Measurements from ENCODE around the gene APOBEC3C. TPM values are rescaled to one million over a fixed set of nuclear protein-coding genes. Genes with fewer than 3 reads are reported as not detected.
"Not testable (repeated sequence)": the region's sequence is repeated elsewhere in the genome, so short reads cannot be mapped to it uniquely, and the experiment has no call there.

Gene APOBEC3C
- polyA plus RNA-seq, 3 donors from 2014 or later: 242 to 468 (median 346) TPM

- peak overlapping the region in 1 of 6 donors; percentile 45 for H3K27ac Mint-ChIP-seq
Observed at GRCh38 chr22:38989466-38989865, 24.6 kb upstream of the APOBEC3C start.

GRCh38 chr22:38992871-38993371 is 21.1 kb upstream of the APOBEC3C start:
- not testable (repeated sequence) for DNase-seq; H3K9me3 Mint-ChIP-seq; H3K27me3 Mint-ChIP-seq (ENCODE audit: low read depth in 3 of 3); H3K36me3 Mint-ChIP-seq; H3K4me3 Mint-ChIP-seq
- Mint-ChIP-seq H3K27ac (peak overlapping the region in 1 of 6 donors; percentile 66), H3K4me1 (peaks cover 9 to 11% of the 10 kb centered on the region in 2 donors)

More at GRCh38 chr22:38989466-38989865, 24.6 kb upstream of the APOBEC3C start:
- Mint-ChIP-seq H3K27me3 (ENCODE audit: low read depth in 3 of 3) (peaks cover 0 to 4% (median 2%) of the 10 kb centered on the region in 3 donors), H3K9me3 (no peaks in the 10 kb centered on the region), H3K36me3 (no peaks in the 10 kb centered on the region), H3K4me1 (peaks cover 15 to 16% of the 10 kb centered on the region in 2 donors), H3K4me3 (peak overlapping the region in 1 of 5 donors; percentile 20)
- no peak for DNase-seq

- H3K9me3 Mint-ChIP-seq: peaks cover 0 to 7% (median 3%) of the 10 kb centered on the region in 6 donors
- peaks cover 0 to 4% (median 0%) of the 10 kb centered on the region in 3 donors for H3K36me3 Mint-ChIP-seq
- no peak overlapping the region for H3K4me3 Mint-ChIP-seq
- peaks cover 2 to 6% (median 3%) of the 10 kb centered on the region in 3 donors for H3K27me3 Mint-ChIP-seq (ENCODE audit: low read depth in 3 of 3)
- peaks cover 0 to 3% of the 10 kb centered on the region in 2 donors for H3K4me1 Mint-ChIP-seq
- no peak overlapping the region for H3K27ac Mint-ChIP-seq
- no peak for DNase-seq
Observed at GRCh38 chr22:38996105-38996504, 18.0 kb upstream of the APOBEC3C start.

- Mint-ChIP-seq H3K27me3 (ENCODE audit: low read depth in 3 of 3) (peaks cover 2 to 6% (median 3%) of the 10 kb centered on the region in 3 donors), H3K27ac (no peak overlapping the region), H3K9me3 (peaks cover 0 to 7% (median 3%) of the 10 kb centered on the region in 6 donors), H3K4me3 (no peak overlapping the region), H3K4me1 (peaks cover 0 to 5% of the 10 kb centered on the region in 2 donors), H3K36me3 (peaks cover 0 to 4% (median 0%) of the 10 kb centered on the region in 3 donors)
- no peak for DNase-seq
Observed at GRCh38 chr22:38997518-38997917, 16.5 kb upstream of the APOBEC3C start.

- Mint-ChIP-seq H3K36me3 (peaks cover 0 to 4% (median 0%) of the 10 kb centered on the region in 3 donors), H3K4me3 (peak overlapping the region in 4 of 5 donors; percentile 6 to 54 (median 26)), H3K4me1 (peaks cover 14 to 20% of the 10 kb centered on the region in 2 donors), H3K9me3 (peaks cover 0 to 4% (median under 1%) of the 10 kb centered on the region in 6 donors), H3K27me3 (ENCODE audit: low read depth in 3 of 3) (peaks cover 0 to 4% (median 3%) of the 10 kb centered on the region in 3 donors), H3K27ac (peak overlapping the region; percentile 66 to 88 (median 72))
- peak; percentile 81 to 84 (median 84) for DNase-seq
Observed at GRCh38 chr22:39003165-39003638, 10.9 kb upstream of the APOBEC3C start.

GRCh38 chr22:39007177-39007576 is 6.9 kb upstream of the APOBEC3C start:
- Mint-ChIP-seq H3K27me3 (ENCODE audit: low read depth in 3 of 3) (peaks cover 0 to 6% (median 2%) of the 10 kb centered on the region in 3 donors), H3K27ac (no peak overlapping the region), H3K4me1 (peaks cover 18 to 20% of the 10 kb centered on the region in 2 donors), H3K9me3 (no peaks in the 10 kb centered on the region), H3K4me3 (no peak overlapping the region), H3K36me3 (no peaks in the 10 kb centered on the region)
- no peak for DNase-seq

GRCh38 chr22:39008271-39008850 is 5.7 kb upstream of the APOBEC3C start:
- Mint-ChIP-seq H3K27ac (peak overlapping the region in 1 of 6 donors; percentile 13), H3K4me1 (peaks cover 19 to 23% of the 10 kb centered on the region in 2 donors)
- H3K27me3 Mint-ChIP-seq (ENCODE audit: low read depth in 3 of 3); H3K9me3 Mint-ChIP-seq; H3K4me3 Mint-ChIP-seq; H3K36me3 Mint-ChIP-seq; DNase-seq: not testable (repeated sequence)

GRCh38 chr22:39010946-39011345 is 3.1 kb upstream of the APOBEC3C start:
- Mint-ChIP-seq H3K27ac (peak overlapping the region in 3 of 6 donors; percentile 40 to 47 (median 46)), H3K9me3 (no peaks in the 10 kb centered on the region), H3K4me3 (no peak overlapping the region), H3K4me1 (peaks cover 36 to 41% of the 10 kb centered on the region in 2 donors), H3K27me3 (ENCODE audit: low read depth in 3 of 3) (peaks cover 0 to 3% (median 2%) of the 10 kb centered on the region in 3 donors), H3K36me3 (no peaks in the 10 kb centered on the region)
- DNase-seq: no peak

- H3K27me3 Mint-ChIP-seq (ENCODE audit: low read depth in 3 of 3): peaks cover 0 to 3% (median 2%) of the 10 kb centered on the region in 3 donors
- peaks cover 41 to 42% of the 10 kb centered on the region in 2 donors for H3K4me1 Mint-ChIP-seq
- DNase-seq: no peak
- no peaks in the 10 kb centered on the region for H3K36me3 Mint-ChIP-seq
- H3K9me3 Mint-ChIP-seq: no peaks in the 10 kb centered on the region
- H3K27ac Mint-ChIP-seq: peak overlapping the region; percentile 88 to 99 (median 92)
- peak overlapping the region; percentile 36 to 97 (median 66) for H3K4me3 Mint-ChIP-seq
Observed at GRCh38 chr22:39012533-39013511, 1.2 kb upstream of the APOBEC3C start.

GRCh38 chr22:39013561-39013941 is 506 bp upstream of the APOBEC3C start:
- not testable (repeated sequence) for H3K27me3 Mint-ChIP-seq (ENCODE audit: low read depth in 3 of 3); H3K36me3 Mint-ChIP-seq; DNase-seq; H3K9me3 Mint-ChIP-seq
- H3K4me3 Mint-ChIP-seq: peak overlapping the region; percentile 93 to 99 (median 94)
- H3K4me1 Mint-ChIP-seq: peaks cover 40 to 44% of the 10 kb centered on the region in 2 donors
- peak overlapping the region; percentile 92 to 99 (median 96) for H3K27ac Mint-ChIP-seq

GRCh38 chr22:39014723-39015121 is 665 bp downstream of the APOBEC3C start:
- H3K4me1 Mint-ChIP-seq: peaks cover 46 to 48% of the 10 kb centered on the region in 2 donors

GRCh38 chr22:39016592-39016991 is 2.5 kb downstream of the APOBEC3C start:
- H3K27ac Mint-ChIP-seq: peak overlapping the region in 5 of 6 donors; percentile 31 to 82 (median 58)
- peaks cover 4 to 8% (median 8%) of the 10 kb centered on the region in 3 donors for H3K27me3 Mint-ChIP-seq (ENCODE audit: low read depth in 3 of 3)
- peak overlapping the region; percentile 18 to 50 (median 44) for H3K4me3 Mint-ChIP-seq
- DNase-seq: no peak
- H3K36me3 Mint-ChIP-seq: peaks cover 4 to 10% (median 5%) of the 10 kb centered on the region in 3 donors
- H3K9me3 Mint-ChIP-seq: no peaks in the 10 kb centered on the region
- H3K4me1 Mint-ChIP-seq: peaks cover 59 to 61% of the 10 kb centered on the region in 2 donors

More at GRCh38 chr22:39014723-39015121, 665 bp downstream of the APOBEC3C start:
- H3K27me3 Mint-ChIP-seq (ENCODE audit: low read depth in 3 of 3); H3K9me3 Mint-ChIP-seq; DNase-seq; H3K36me3 Mint-ChIP-seq: not testable (repeated sequence)
- Mint-ChIP-seq H3K4me3 (peak overlapping the region; percentile 93 to 99 (median 94)), H3K27ac (peak overlapping the region; percentile 92 to 99 (median 96))
